Raji (cell line): ENCODE results near the gene LIMD2.

Experiments used
- POLR2A ChIP-seq: IDR thresholded peaks from 2 replicates; pipeline ENCODE4 v1.6.1; 2011; ENCODE audit warnings: low read depth, low read length, control low read depth; ENCODE audit not compliant: insufficient read depth

Gene LIMD2

GRCh38 chr17:63703556-63704258 lies 3.8 kb upstream of the LIMD2 start:
- no peak for TF ChIP-seq POLR2A

GRCh38 chr17:63703029-63703428 lies 3.1 kb upstream of the LIMD2 start:
- no peak for TF ChIP-seq POLR2A

GRCh38 chr17:63702721-63703015 lies 2.7 kb upstream of the LIMD2 start:
- TF ChIP-seq POLR2A = no peak

GRCh38 chr17:63701868-63702720 lies 2.2 kb upstream of the LIMD2 start:
- TF ChIP-seq POLR2A = peak; percentile 63

- peak; percentile 9; the same call in 1 of the 2 replicates for TF ChIP-seq POLR2A
These were observed 1.5 kb upstream of the LIMD2 start for GRCh38 chr17:63701456-63701820.

GRCh38 chr17:63700528-63701455 lies 867 bp upstream of the LIMD2 start:
- TF ChIP-seq POLR2A = peak; percentile 25; the same call in 1 of the 2 replicates

GRCh38 chr17:63698886-63699637 lies 863 bp downstream of the LIMD2 start:
- peak; percentile 66 for TF ChIP-seq POLR2A

- TF ChIP-seq POLR2A = no peak
These were observed 1.5 kb downstream of the LIMD2 start for GRCh38 chr17:63698381-63698885.

- peak; percentile 69 for TF ChIP-seq POLR2A
These were observed 2.3 kb downstream of the LIMD2 start for GRCh38 chr17:63697341-63698286.

GRCh38 chr17:63696381-63696961 lies 3.5 kb downstream of the LIMD2 start:
- peak; percentile 27; the same call in 1 of the 2 replicates for TF ChIP-seq POLR2A

- no peak; the same call in 1 of the 2 replicates for TF ChIP-seq POLR2A
These were observed 4.0 kb downstream of the LIMD2 start for GRCh38 chr17:63695889-63696288.

GRCh38 chr17:63694950-63695773 lies 4.8 kb downstream of the LIMD2 start:
- TF ChIP-seq POLR2A = peak; percentile 51; the same call in 1 of the 2 replicates

- no peak; the same call in 1 of the 2 replicates for TF ChIP-seq POLR2A
These were observed 5.5 kb downstream of the LIMD2 start for GRCh38 chr17:63694229-63694949.
